Uterus (tissue), 4 donors: ENCODE results near the gene PTDSS2. TPM values are rescaled to one million over a fixed set of nuclear protein-coding genes. Genes with fewer than 3 reads are reported as not detected.

Experiments used
- DNase-seq, 2 donors: peaks; one replicate each; pipeline ENCODE4 v3.0.0-alpha.2; 2019 to 2020
- H3K27ac ChIP-seq, 2 donors: fragments of 200-600 bp; sonication (generic); 1 replicate in 1 of 2; 2 replicates in 1 of 2; pipeline ENCODE4 v1.5.1; 2016 to 2018
- H3K27me3 ChIP-seq, 2 donors: fragments of 200-600 bp; sonication (generic); one replicate each; pipeline ENCODE4 v1.5.1; 2018 to 2019; ENCODE audit warnings: control low read depth in 1 of 2
- H3K36me3 ChIP-seq, 2 donors: fragments of 200-600 bp; sonication (generic); one replicate each; pipeline ENCODE4 v1.5.1; 2019; ENCODE audit warnings: control low read depth in 1 of 2
- H3K4me1 ChIP-seq, 2 donors: fragments of 200-600 bp; sonication (generic); one replicate each; pipeline ENCODE4 v1.5.1; 2018 to 2019; ENCODE audit warnings: control low read depth in 1 of 2
- H3K4me3 ChIP-seq, 2 donors: fragments of 200-600 bp; sonication (generic); 1 replicate in 1 of 2; 2 replicates in 1 of 2; pipeline ENCODE4 v1.5.1; 2018 to 2019; ENCODE audit warnings: mild to moderate bottlenecking in 1 of 2
- H3K9me3 ChIP-seq, 2 donors: fragments of 200-600 bp; sonication (generic); one replicate each; pipeline ENCODE4 v1.5.1; 2019; ENCODE audit warnings: control low read depth in 1 of 2
- POLR2A ChIP-seq, 2 donors: fragments of 450-650 bp; IDR thresholded peaks; one replicate each; pipeline ENCODE4 v1.6.1; 2016; ENCODE audit warnings: antibody characterized with exemption in 2 of 2, mild to moderate bottlenecking in 1 of 2, moderate library complexity in 1 of 2
- intact Hi-C: fragments of 100-400 bp; cut with DNase I; formaldehyde crosslinking; loops from one replicate; pipeline ENCODE4 v1.15.1; 2023; ENCODE audit warnings: low total_unique reads
- total RNA-seq, 4 donors: library from RNA; depleted of rRNA in 3 of 4; stranded (reverse); fragments of >200 nt in 3 of 4; gene quantifications; one replicate each; pipeline versions ENCODE4 v1.1.0 to v1.2.4, GENCODE V29; 2014 to 2023
- TF ChIP-seq, protein P1 (sequence below), 4 experiments: fragments of 200-600 bp in 2 of 4; fragments of 450-650 bp in 2 of 4; sonication (generic) in 2 of 4; IDR thresholded peaks; one replicate each; pipeline ENCODE4 v1.5.1; 2016 to 2019; ENCODE audit warnings: antibody characterized with exemption in 4 of 4, mild to moderate bottlenecking in 2 of 4, moderate library complexity in 1 of 4
- donor health status: DM: yes; HTN: yes; CAD: no.

PTDSS2 gene
- total RNA-seq, 4 donors from 2014 or later, result 20.7 to 43.7 (median 22.8) TPM

- no peak for DNase-seq
- Histone ChIP-seq H3K9me3 (no peaks in the 10 kb centered on the region), H3K4me1 (no peaks in the 10 kb centered on the region), H3K4me3 (no peak overlapping the region), H3K27me3 (peaks cover 0 to 13% of the 10 kb centered on the region in 2 donors), H3K36me3 (no peaks in the 10 kb centered on the region), H3K27ac (no peak overlapping the region)
- intact Hi-C loops, result no loop called here
- no peak for TF ChIP-seq POLR2A (IDR thresholded peaks at IDR 0.05)
- TF ChIP-seq, protein P1, sequence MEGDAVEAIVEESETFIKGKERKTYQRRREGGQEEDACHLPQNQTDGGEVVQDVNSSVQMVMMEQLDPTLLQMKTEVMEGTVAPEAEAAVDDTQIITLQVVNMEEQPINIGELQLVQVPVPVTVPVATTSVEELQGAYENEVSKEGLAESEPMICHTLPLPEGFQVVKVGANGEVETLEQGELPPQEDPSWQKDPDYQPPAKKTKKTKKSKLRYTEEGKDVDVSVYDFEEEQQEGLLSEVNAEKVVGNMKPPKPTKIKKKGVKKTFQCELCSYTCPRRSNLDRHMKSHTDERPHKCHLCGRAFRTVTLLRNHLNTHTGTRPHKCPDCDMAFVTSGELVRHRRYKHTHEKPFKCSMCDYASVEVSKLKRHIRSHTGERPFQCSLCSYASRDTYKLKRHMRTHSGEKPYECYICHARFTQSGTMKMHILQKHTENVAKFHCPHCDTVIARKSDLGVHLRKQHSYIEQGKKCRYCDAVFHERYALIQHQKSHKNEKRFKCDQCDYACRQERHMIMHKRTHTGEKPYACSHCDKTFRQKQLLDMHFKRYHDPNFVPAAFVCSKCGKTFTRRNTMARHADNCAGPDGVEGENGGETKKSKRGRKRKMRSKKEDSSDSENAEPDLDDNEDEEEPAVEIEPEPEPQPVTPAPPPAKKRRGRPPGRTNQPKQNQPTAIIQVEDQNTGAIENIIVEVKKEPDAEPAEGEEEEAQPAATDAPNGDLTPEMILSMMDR (IDR thresholded peaks at IDR 0.05), result no peak
These were observed 9.0 kb upstream of the PTDSS2 start for GRCh38 chr11:441043-441417.

- no peak for TF ChIP-seq POLR2A (IDR thresholded peaks at IDR 0.05)
- TF ChIP-seq, protein P1 (IDR thresholded peaks at IDR 0.05), result no peak
- H3K27ac ChIP-seq, result no peak within 1 kb of the TSS
- no peak within 1 kb of the TSS for H3K4me3 ChIP-seq
- intact Hi-C loops, result no loop called here
- no peak for DNase-seq
- peaks cover 0 to 13% of the 10 kb centered on the region in 2 donors for H3K27me3 ChIP-seq
- H3K36me3 ChIP-seq, result no peaks in the 10 kb centered on the region
- H3K4me1 ChIP-seq, result no peaks in the 10 kb centered on the region
- no peaks in the 10 kb centered on the region for H3K9me3 ChIP-seq
These were observed 8.4 kb upstream of the PTDSS2 start, which contains the start of gene ANO9 for GRCh38 chr11:441418-442274. ANO9 (minus strand) TSS chr11:442011; CDS start chr11:441926, 85 bp downstream.

GRCh38 chr11:442611-443081 lies 7.4 kb upstream of the PTDSS2 start:
- Histone ChIP-seq H3K4me3 (no peak overlapping the region), H3K27me3 (peaks cover 0 to 13% of the 10 kb centered on the region in 2 donors), H3K9me3 (no peaks in the 10 kb centered on the region), H3K4me1 (no peaks in the 10 kb centered on the region), H3K27ac (no peak overlapping the region), H3K36me3 (no peaks in the 10 kb centered on the region)
- TF ChIP-seq, protein P1 (IDR thresholded peaks at IDR 0.05), result no peak
- no peak for TF ChIP-seq POLR2A (IDR thresholded peaks at IDR 0.05)
- intact Hi-C loops, result no loop called here
- no peak for DNase-seq

DNA sequence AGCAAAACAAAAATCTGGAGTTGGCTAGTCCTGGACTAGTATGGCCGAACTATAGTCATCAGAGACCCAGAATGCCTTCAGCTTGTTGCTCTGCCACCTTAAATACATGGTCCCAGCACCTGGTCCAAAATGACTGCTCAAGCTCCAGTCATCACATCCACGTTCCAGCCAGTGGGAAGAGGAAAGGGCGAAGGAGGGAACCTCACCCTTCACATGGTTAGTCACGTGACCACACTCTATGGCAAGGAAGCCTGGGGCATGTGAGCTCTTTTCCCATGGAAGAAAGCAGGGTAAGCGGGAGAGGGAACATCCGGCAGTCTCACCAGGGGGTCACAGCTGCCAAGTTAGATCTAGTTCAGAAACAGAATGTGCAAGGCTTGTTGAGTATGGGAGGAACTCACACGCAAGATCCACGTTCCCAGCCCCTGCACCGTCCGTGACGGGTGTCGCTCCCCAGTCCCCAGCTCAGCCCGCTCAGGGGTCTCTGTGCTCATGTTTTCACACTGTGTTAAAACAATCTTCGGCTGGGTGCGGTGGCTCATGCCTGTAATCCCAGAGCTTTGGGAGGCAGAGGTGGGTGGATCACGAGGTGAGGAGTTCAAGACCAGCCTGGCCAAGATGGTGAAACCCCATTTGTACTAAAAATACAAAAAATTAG lies 6.4 kb upstream of the PTDSS2 start:
- Histone ChIP-seq H3K4me1 (no peaks in the 10 kb centered on the region), H3K27ac (no peak overlapping the region), H3K36me3 (no peaks in the 10 kb centered on the region), H3K27me3 (peaks cover 0 to 13% of the 10 kb centered on the region in 2 donors), H3K4me3 (no peak overlapping the region), H3K9me3 (no peaks in the 10 kb centered on the region)
- no peak for DNase-seq
- TF ChIP-seq, protein P1 (IDR thresholded peaks at IDR 0.05), result no peak
- no peak for TF ChIP-seq POLR2A (IDR thresholded peaks at IDR 0.05)
- intact Hi-C loops, result no loop called here
